Measurements from ENCODE around the gene LTB4R2.
"Not testable (repeated sequence)": the region's sequence is repeated elsewhere in the genome, so short reads cannot be mapped to it uniquely, and the experiment has no call there.

The LTB4R2 gene

GRCh38 chr14:24340606-24341005, 30.7 kb downstream of the LTB4R2 start:
- DNase-seq (ENCODE audit: low spot score) = no peak

- no peak for DNase-seq (ENCODE audit: low spot score)
Observed at GRCh38 chr14:24342889-24343288, 32.9 kb downstream of the LTB4R2 start.

DNA sequence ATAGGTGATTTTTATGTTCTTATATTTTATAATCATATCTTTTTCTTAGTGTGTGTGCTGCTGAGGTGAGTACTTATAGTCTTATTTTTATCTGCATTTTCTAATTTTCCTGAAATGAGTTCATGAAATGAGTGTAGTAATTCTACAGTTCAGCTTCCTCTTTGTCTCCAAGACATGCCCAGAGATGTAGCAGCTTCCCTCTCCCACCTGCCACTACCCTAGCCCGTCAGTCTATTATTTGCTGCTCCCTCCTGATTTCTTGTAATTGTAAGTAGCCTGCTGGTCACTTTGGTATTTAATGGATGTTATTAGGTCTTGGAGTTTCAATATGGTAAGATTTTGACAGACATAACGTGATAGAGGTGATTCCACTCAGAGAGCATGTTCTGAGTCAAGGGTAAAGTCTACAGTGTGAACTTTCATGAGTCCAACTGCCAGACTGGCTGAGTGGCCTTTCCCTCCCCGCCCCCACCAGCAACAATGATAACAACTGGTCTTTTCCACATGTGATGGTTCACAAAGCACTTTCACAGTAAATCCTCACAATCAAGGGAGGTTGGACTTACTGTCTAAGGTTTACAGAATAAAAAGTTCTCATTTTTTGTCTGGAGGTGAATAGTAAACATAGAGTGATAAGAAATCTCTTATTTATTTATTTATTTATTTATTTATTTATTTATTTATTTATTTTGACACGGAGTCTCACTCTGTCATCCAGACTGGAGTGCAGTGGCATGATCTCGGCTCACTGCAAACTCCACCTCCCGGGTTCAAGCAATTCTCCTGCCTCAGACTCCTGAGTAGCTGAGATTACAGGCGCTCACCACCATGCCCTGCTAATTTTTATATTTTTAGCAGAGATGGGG, 34.1 kb downstream of the LTB4R2 start:
- DNase-seq (ENCODE audit: low spot score) = no peak

GRCh38 chr14:24347134-24347533, 37.2 kb downstream of the LTB4R2 start:
- no peak for DNase-seq (ENCODE audit: low spot score)

DNA sequence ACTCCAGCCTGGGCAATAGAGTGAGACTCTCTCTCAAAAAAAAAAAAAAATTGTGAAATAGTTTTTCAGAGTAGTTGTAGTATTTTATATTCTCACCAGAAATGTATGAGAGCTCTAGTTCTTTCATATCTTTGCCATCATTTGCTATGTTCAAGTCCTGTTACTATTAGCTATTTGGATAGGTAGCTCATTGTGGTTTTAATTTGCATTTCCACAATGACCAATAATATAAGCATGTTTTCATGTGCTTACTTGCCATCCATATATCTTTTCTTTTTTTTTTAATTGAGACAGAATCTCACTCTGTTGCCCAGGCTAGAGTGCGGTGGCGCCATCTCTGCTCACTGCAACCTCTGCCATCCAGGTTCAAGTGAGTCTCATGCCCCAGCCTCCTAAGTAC, 38.2 kb downstream of the LTB4R2 start:
- DNase-seq (ENCODE audit: low spot score) = no peak

- DNase-seq (ENCODE audit: low spot score) = no peak
Observed at GRCh38 chr14:24349742-24350141, 39.8 kb downstream of the LTB4R2 start.

- DNase-seq (ENCODE audit: low spot score) = no peak
Observed at GRCh38 chr14:24351517-24351916, 41.6 kb downstream of the LTB4R2 start.

- DNase-seq (ENCODE audit: low spot score) = no peak
Observed at GRCh38 chr14:24353559-24354481, 43.9 kb downstream of the LTB4R2 start.

- not testable (repeated sequence) for DNase-seq (ENCODE audit: low spot score)
Observed at GRCh38 chr14:24354482-24354825, 44.5 kb downstream of the LTB4R2 start.

DNA sequence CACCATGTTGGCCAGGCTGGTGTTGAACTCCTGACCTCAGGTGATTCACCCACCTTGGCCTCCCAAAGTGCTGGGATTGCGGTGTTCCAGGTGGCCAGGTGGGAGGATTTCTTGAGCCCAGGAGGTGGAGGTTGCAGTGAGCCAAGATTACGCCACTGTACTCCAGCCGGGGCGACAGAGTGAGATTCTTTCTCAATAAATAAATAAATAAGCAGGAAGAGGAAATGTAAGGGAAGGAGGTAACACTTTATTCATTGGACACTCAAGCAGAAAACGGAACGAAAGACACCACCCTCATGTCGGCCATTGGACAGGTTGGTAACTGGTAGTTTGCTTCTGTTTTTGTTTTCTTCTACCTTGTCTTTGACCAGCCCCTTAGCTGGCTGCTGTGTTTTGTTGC, 45.1 kb downstream of the LTB4R2 start:
- no peak for DNase-seq (ENCODE audit: low spot score)

DNA sequence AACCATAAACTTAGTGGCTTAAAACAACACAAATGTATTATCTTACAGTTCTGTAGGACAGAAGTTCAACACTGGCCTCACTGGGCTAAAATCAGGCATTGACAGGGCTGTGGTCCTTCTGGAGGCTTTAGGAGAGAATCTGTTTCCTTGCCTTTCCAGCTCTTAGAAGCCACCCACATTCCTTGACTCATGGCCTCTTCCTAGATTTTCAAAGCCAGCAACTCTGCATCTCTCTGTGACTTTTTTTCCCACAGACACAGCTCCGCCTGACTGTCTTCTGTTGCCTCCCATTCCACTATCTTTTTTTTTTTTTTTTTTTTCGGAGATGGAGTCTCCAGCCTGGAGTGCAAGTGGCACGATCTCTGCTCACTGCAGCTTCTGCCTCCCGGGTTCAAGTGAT, 46.3 kb downstream of the LTB4R2 start:
- DNase-seq (ENCODE audit: low spot score) = no peak

DNA sequence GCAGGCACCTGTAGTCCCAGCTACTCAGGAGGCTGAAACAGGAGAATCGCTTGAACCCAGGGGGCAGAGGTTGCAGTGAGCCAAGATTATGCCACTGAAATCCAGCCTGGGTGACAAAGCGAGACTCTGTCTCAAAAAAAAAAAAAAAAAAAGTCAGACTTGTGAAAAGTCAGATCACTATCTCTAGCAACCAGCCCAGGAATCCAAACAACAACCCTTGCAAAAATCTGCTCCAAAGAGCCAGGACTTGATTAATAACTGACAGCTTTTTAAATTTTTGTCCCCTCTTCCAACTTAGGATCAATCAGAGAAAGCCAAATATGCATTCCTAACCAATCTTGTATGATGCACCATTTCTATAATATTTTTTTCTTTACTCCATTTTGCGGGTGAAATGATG, 50.3 kb downstream of the LTB4R2 start:
- DNase-seq (ENCODE audit: low spot score) = no peak

DNA sequence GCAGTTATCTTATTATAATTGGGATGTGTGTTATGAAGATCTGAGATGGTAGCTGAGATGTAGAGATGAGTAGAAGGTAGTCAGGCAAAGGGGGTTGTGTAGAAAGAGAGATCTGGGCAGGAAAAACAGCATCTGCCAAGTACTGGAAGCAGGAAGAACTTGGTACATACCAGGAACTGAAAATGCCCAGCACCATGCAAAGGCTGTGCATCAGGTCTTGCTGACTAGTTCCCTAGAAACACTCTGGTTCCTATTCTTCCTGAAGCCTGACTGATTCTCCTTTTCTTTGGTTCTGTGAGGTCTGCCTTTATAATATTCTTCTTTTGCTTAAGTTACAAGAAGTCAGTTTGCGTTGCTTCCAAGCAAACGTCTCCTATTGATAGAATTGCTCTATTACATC, 51.4 kb downstream of the LTB4R2 start:
- DNase-seq (ENCODE audit: low spot score) = no peak

Measured in globus pallidus (tissue), 1 donor.